ENCODE data around the gene MACROD2. TPM values are rescaled to one million over a fixed set of nuclear protein-coding genes. Genes with fewer than 3 reads are reported as not detected.

Gene MACROD2
- total RNA-seq, 4 donors from 2014 or later, result 2.9 to 11.3 (median 8.0) TPM

DNA sequence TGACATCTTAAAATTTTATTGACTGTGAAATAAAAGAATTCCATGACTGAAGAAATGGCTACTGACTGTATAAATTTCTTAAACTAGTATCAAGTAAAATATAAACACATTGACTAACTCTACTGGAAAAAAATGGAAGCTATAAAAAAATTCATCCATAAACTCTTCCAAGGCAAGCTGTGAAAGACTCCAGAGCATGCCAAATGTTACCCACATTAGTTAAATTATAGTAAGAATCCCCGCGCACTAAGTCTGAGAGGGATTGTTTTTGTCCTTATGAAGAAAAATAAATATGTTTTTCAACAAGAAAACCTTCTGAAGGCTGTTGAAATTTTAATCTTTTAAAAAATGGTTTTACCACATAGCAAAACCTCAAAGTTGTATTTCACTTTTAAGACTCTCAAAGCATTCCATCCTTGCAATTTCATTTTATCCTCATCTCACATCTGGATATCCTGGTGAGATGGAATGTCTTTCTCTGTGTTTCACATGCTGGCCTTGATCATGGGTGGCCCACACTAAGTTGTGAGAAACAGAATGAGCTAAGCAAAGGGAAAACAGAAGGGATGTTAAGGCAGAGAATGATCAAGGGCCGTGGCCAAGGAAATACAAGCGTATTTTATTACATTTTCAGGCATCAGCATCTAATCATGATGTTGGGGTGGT, 1845.5 kb downstream of the MACROD2 start:
- TF ChIP-seq, protein P1, sequence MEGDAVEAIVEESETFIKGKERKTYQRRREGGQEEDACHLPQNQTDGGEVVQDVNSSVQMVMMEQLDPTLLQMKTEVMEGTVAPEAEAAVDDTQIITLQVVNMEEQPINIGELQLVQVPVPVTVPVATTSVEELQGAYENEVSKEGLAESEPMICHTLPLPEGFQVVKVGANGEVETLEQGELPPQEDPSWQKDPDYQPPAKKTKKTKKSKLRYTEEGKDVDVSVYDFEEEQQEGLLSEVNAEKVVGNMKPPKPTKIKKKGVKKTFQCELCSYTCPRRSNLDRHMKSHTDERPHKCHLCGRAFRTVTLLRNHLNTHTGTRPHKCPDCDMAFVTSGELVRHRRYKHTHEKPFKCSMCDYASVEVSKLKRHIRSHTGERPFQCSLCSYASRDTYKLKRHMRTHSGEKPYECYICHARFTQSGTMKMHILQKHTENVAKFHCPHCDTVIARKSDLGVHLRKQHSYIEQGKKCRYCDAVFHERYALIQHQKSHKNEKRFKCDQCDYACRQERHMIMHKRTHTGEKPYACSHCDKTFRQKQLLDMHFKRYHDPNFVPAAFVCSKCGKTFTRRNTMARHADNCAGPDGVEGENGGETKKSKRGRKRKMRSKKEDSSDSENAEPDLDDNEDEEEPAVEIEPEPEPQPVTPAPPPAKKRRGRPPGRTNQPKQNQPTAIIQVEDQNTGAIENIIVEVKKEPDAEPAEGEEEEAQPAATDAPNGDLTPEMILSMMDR (IDR thresholded peaks at IDR 0.05; ENCODE audit: low read depth), result no peak

DNA sequence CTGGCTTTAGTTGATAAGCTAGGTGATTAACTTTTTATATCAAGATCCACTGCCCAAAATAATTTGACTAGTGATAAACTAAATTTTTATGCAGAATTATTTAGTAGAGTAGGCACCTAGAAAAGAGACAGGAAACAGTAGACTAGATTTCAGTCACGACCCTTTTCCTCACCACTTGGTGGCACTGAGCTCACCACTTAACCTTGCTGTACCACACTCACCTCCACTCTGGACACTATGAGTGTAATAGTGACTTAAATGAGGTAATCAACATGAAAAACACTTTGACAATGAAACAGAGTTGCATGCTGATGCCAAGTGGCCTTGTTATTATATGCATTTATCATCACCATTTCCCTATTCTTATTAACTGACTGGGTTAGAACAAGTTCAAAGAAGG, 1847.6 kb downstream of the MACROD2 start:
- TF ChIP-seq, protein P1 (IDR thresholded peaks at IDR 0.05; ENCODE audit: low read depth), result no peak

DNA sequence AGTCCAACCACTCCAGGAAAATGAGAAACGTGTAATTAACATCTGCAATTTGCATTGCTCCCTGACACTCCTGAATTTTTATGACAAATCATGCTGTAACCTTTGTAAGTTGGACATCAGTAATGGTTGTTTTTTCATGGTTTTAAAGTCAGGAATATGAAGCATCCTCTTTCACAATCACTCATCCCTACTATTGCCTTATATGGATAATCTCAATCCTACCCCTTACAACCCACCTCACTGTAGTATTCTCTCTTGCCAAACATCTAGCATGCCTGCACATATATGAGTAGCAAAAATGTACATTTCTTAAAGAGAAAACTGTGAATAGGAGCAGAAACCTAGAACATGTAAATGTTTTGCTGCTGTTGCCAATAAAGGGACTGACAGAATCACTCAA, 1848.5 kb downstream of the MACROD2 start:
- TF ChIP-seq, protein P1 (IDR thresholded peaks at IDR 0.05; ENCODE audit: low read depth), result no peak

GRCh38 chr20:15847196-15847784, 1852.0 kb downstream of the MACROD2 start:
- TF ChIP-seq, protein P1 (IDR thresholded peaks at IDR 0.05; ENCODE audit: low read depth), result no peak

- TF ChIP-seq, protein P1 (IDR thresholded peaks at IDR 0.05; ENCODE audit: low read depth), result no peak
Measured at GRCh38 chr20:15848126-15848525, 1852.8 kb downstream of the MACROD2 start.

DNA sequence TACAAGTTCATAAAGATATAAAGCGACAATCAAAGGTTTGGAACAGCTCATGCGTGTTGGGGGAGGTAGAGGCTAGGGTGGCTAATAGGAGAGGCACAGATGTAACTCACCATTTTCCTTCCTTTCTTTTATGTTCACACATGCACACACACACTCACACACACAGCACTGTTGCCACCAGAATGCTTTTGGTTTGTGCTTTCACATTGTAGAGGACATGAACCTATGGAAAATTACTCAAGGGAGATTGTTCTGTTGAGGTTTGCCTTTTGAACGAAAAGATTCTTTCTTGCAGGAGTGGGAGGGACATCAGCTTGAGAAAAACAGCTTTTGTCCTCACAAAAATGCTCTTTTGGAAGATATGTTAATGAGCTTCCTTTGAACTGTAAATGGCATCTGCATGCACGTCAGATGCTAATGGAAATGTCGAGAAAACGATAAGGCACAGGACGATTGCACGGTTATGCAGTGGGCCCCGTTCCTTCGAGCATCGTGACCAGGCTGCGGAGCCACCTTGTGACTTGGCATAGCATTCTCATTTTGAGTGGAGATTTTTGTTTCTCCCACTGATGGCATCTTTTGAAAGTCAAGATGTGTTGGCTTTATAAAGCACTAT, 1853.8 kb downstream of the MACROD2 start:
- TF ChIP-seq, protein P1 (IDR thresholded peaks at IDR 0.05; ENCODE audit: low read depth), result no peak

GRCh38 chr20:15851576-15852215, 1856.4 kb downstream of the MACROD2 start:
- TF ChIP-seq, protein P1 (IDR thresholded peaks at IDR 0.05; ENCODE audit: low read depth), result no peak

All from subcutaneous adipose tissue (tissue), 4 donors.